ENCODE measurements around the gene PLXND1.
"Not testable (repeated sequence)": the region's sequence is repeated elsewhere in the genome, so short reads cannot be mapped to it uniquely, and the experiment has no call there.

The PLXND1 gene

GRCh38 chr3:129517516-129517915, 89.0 kb downstream of the PLXND1 start:
- no peak overlapping the region for H3K4me3 ChIP-seq (ENCODE audit: low read depth, low read length)
- no peak for DNase-seq (ENCODE audit: low read depth)
- no peak for TF ChIP-seq CTCF (IDR thresholded peaks at IDR 0.05; ENCODE audit: insufficient read depth, low read depth, low read length, missing control alignments)

- not testable (repeated sequence) for DNase-seq (ENCODE audit: low read depth); H3K4me3 ChIP-seq (ENCODE audit: low read depth, low read length)
These were observed 90.5 kb downstream of the PLXND1 start for GRCh38 chr3:129515821-129516432.

- not testable (repeated sequence) for H3K4me3 ChIP-seq (ENCODE audit: low read depth, low read length); DNase-seq (ENCODE audit: low read depth)
These were observed 91.2 kb downstream of the PLXND1 start for GRCh38 chr3:129515108-129515820.

DNA sequence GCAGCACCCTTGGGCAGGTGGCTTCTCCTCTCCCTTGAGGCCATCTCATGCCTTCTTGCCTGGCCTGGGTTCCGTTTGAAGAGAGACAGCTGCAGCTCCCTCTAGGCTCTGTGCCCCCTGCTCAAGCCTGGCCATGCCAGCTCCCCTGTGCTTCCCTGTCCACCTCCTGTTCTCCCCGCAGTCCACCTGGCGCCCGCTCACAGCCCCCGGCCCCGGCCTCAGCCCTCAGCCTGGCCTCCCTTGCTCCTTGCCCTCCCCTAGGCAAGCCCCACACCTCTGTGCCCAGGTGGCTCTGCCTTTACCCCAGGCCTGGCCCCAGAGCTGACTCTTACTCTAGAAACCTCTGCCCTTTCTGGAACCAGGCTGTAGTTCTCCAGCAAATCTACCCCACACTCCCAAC, 91.9 kb downstream of the PLXND1 start:
- DNase-seq (ENCODE audit: low read depth), result no peak
- TF ChIP-seq CTCF (IDR thresholded peaks at IDR 0.05; ENCODE audit: insufficient read depth, low read depth, low read length, missing control alignments), result no peak

GRCh38 chr3:129514110-129514509, 92.4 kb downstream of the PLXND1 start:
- DNase-seq (ENCODE audit: low read depth), result no peak
- TF ChIP-seq CTCF (IDR thresholded peaks at IDR 0.05; ENCODE audit: insufficient read depth, low read depth, low read length, missing control alignments), result no peak
- H3K4me3 ChIP-seq (ENCODE audit: low read depth, low read length), result no peak overlapping the region

More for the DNA sequence above, 91.9 kb downstream of the PLXND1 start:
- H3K4me3 ChIP-seq (ENCODE audit: low read depth, low read length), result no peak overlapping the region

DNA sequence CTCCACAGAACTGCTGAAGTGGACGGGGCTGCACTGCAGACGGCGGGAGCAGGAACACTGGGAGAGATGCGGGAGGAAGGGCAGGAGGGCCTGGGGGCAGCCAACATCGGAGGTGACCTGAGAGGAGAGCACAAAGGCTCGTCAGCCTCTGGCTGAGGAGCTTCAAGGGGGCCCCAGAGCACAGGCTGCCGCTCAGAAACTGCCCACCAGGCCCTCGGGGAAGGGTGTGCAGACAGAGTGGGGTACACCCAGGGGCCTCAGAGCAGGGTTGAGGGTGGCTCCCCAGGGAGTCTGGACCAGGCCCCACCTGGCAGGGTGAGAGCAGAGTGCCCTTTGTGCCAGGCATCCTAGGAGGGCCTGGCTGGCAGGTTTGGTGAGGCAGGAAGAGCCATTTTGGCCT, 92.8 kb downstream of the PLXND1 start:
- no peak for TF ChIP-seq CTCF (IDR thresholded peaks at IDR 0.05; ENCODE audit: insufficient read depth, low read depth, low read length, missing control alignments)
- DNase-seq (ENCODE audit: low read depth), result no peak
- H3K4me3 ChIP-seq (ENCODE audit: low read depth, low read length), result no peak overlapping the region

- no peak for DNase-seq (ENCODE audit: low read depth)
- no peak for TF ChIP-seq CTCF (IDR thresholded peaks at IDR 0.05; ENCODE audit: insufficient read depth, low read depth, low read length, missing control alignments)
- no peak overlapping the region for H3K4me3 ChIP-seq (ENCODE audit: low read depth, low read length)
These were observed 93.9 kb downstream of the PLXND1 start for GRCh38 chr3:129512595-129512994.
